Activated CD4-positive, CD25-positive, alpha-beta regulatory T cell (primary cell): Measurements from ENCODE around the gene RAC3.

ENCODE experiments used
- DNase-seq, 4 experiments: peaks; one replicate each; lab custom pipeline; 2025; lab: John Stamatoyannopoulos, UW

The RAC3 gene

GRCh38 chr17:82012640-82013295 is 18.7 kb upstream of the RAC3 start:
- no peak for DNase-seq

DNA sequence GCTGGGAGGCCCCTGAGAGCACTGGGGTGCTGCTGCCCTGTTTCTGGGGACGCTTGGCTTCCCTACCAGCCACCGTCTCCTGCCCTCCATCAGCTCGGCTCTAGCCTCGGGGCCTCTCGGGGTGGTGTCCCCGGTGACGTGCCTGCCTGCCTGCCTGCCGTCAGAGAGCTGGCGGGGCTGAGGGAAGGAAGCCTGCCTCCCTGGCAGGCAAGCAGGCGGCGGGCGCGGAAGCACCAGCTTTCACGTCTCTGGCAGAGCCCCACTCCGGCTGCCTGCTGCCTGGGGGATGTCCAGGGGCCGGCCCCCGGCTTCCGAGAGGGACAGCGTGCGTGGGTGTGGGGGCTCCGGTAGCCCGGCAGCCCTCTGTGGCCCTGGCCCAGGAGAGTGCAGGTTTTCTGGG is 18.1 kb upstream of the RAC3 start:
- no peak for DNase-seq

DNA sequence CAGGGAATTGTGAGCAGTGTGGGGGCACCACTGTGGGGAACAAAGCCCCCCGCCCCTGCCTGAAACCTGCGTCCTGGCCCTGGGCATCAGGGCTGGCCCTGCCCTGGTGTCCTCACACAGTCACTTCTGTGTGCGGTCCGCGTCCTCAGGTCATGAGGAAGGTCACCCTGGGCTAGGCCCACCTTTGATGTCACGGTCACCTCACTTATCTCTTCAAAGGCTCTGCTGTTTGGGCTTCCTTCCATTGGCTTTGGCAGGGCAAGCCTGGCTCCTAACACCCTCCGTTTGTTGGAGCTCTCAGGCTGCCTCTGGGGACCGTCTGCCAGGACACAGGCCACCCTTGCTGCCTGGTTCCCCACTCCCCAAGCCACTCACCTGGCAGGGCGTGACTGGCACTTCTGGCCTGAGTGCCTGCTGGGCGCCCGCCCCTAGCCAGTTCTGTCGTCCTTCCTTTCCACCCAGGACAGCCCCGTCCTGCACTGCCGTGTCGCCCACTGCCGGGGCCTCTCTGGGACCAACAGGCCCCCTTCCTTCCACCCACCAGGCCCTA is 17.6 kb upstream of the RAC3 start:
- no peak for DNase-seq

DNA sequence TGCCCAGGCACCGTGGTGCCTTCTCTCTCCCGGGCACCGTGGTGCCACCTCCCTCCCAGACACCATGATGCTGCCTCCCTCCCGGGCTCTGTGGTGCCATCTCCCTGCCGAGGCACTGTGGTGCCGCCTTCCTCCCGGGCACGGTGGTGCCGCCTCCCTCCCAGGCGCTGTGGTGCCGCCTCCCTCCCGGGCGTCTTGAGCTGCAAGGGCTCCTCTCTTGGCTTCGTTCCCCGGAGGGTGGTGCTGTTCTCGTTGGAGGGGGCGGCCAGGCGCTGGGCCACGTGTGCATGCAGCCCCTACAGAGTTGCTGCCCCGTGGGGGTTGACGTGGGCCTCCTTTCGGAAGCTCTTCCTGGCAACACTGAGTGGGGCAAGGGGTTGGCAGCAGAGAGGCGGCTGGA is 17.0 kb upstream of the RAC3 start:
- DNase-seq, result no peak

GRCh38 chr17:82014971-82015310 is 16.5 kb upstream of the RAC3 start:
- DNase-seq, result no peak

DNA sequence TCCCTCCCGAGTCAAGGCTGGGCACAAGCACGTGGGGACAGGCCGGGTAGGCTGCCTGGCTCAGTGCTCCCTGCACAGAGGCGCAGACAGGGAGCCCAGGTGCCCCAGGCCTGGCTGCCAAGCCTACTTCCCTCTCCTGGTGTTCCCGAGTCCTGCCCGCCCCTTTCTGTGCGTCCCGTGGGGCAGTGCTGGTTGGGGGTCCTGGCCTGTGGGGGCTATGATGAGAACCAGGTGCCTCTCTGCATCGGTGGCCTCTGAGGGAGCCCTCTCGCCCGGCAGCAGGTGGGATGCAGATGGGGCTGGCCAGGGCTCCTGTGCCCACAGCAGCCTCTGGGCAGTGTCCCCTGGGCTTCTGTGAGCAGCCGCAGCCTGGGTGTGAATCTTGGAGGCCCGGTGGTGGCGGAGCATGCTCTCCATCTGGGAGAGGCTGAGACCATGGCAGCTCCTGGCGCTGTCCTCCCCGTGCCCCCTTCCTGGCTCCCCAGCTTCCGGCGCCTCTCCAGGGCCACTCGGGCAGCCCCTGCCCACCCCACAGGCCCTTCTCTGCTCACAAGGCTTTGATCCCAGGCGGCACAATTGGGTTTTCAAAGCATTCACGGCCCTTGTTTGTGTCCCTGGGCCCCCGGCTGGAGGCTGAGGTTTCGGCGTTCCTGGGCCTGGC is 16.0 kb upstream of the RAC3 start:
- no peak for DNase-seq

GRCh38 chr17:82016061-82016874 is 15.2 kb upstream of the RAC3 start:
- DNase-seq, result no peak

- DNase-seq, result no peak
These were observed 14.5 kb upstream of the RAC3 start for GRCh38 chr17:82016875-82017459.

GRCh38 chr17:82017612-82018151 is 13.8 kb upstream of the RAC3 start:
- no peak for DNase-seq

- DNase-seq, result no peak
These were observed 13.1 kb upstream of the RAC3 start for GRCh38 chr17:82018152-82018988.

DNA sequence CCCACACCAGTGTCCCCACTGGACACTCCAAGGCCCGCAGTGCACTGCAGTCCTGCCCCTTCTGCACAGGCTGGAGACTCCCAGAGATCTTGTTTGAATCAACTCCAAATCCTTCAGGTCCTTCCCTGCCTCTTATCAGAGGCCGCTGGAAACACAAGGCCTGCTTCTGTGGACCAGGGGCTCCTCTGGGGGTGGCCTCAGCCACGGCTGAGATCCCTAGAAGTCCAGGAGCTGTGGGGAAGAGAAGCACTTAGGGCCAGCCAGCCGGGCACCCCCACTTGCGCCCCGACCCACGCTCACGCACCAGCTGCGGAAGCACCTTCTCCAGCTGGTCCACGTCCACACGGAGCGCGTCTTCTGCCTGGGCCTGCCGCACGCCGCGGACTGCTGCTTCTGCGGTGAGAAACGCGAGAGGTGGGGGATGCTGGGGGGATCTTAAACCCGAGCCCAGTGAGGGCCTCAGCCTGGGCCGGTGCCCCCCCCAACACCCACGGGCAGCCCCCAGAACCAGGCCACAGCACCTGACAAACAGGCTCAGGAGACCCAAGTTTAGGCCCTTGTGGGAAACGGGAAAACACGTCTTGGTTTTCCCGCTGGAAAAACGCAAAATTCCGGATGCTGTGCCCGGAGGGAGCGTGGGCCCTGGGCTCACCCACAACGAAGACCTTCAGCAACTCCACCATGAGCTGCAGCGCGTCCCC is 12.3 kb upstream of the RAC3 start:
- DNase-seq, result no peak

GRCh38 chr17:82019690-82020571 is 11.5 kb upstream of the RAC3 start:
- peak; percentile 32 to 47 (median 38) for DNase-seq

DNA sequence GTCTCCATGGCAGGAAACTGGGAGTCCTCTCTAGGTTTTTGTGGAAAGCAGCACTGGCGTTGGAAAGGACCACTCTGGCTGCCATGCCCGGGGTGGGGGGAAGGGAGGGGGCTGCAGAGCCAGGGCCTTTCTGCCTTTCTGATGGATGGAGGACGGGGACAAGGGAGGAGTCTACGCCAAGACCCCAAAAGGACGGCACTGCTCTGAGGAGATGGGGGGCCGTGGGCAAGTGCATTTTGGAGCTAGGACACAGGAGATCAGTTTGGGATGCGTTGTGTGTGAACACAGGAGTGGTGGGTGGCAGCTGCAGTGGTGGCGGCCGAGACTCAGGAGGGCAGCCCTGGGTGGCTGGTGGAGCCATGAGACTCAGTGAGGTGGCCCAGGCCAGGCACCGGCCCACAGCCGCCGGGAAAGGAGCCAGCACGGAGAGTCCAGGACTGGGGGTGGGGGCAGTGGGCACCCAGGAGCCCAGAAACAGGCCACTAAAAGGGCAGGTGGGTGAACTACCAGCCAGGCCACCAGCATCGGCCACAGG is 10.8 kb upstream of the RAC3 start:
- DNase-seq, result no peak

GRCh38 chr17:82021107-82021899 is 10.2 kb upstream of the RAC3 start:
- DNase-seq, result peak in 1 of 4 experiments; percentile 22

- no peak for DNase-seq
These were observed 9.6 kb upstream of the RAC3 start for GRCh38 chr17:82021900-82022309.

DNA sequence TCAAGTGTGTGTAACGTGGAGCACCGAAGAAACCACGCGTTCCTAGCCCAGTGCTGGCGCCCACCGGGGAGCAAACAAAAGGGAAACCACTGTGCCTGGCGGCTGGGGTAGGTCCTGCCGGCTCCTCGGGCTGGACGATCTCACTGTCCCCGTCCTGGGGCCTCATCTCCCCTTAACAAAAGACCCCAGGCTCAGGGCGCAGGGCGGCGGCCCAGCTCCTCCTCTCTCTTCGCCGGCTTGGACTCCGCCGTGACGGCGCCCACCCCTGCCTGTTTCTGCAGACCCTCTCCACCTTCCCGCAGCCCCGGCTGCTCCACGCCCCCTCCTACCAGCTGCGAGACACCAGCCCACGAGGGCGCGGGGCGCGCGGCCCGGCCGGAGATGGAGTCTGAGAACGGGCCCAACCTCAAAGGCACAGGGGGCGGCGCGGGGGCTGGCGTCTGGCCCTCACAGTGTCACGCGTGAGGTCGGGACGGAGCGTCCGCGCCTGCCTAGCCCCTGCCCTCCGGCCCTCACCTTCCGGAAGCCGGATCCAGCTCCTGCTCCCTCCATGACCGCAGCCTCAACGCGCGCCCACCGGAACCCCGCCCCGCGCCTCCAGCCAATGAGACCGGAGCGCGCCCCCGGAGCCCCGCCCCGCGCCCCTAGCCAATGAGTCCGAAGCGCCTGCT is 9.0 kb upstream of the RAC3 start, which contains the start of gene CENPX:
Gene CENPX, minus strand, starts transcription at position 569 of the 671 bp plus-strand sequence. Its CDS starts 17 bp downstream, at position 552.
- no peak for DNase-seq

- peak; percentile 99 to 100 (median 100) for DNase-seq
These were observed 8.5 kb upstream of the RAC3 start, which contains the start of gene LRRC45 for GRCh38 chr17:82022981-82023446. Gene LRRC45, plus strand, starts transcription at chr17:82023305. Its CDS starts 339 bp downstream, at chr17:82023644.
